GM04504 (cell line): ENCODE results near the gene A3GALT2.
"Not testable (repeated sequence)": the region's sequence is repeated elsewhere in the genome, so short reads cannot be mapped to it uniquely, and the experiment has no call there.

ENCODE experiments used
- DNase-seq: peaks from one replicate; pipeline ENCODE4 v3.0.0-alpha.2; 2012; ENCODE audit warnings: low read depth

Gene A3GALT2

GRCh38 chr1:33294071-33295010 lies 26.6 kb downstream of the A3GALT2 start:
- no peak for DNase-seq

- DNase-seq = no peak
Measured at GRCh38 chr1:33292726-33293340, 28.1 kb downstream of the A3GALT2 start.

GRCh38 chr1:33290615-33291014 lies 30.3 kb downstream of the A3GALT2 start:
- DNase-seq = not testable (repeated sequence)

GRCh38 chr1:33289858-33290154 lies 31.1 kb downstream of the A3GALT2 start:
- DNase-seq = no peak

- no peak for DNase-seq
Measured at GRCh38 chr1:33288976-33289857, 31.7 kb downstream of the A3GALT2 start.

- DNase-seq = no peak
Measured at GRCh38 chr1:33287317-33287716, 33.6 kb downstream of the A3GALT2 start.

GRCh38 chr1:33286451-33287185 lies 34.3 kb downstream of the A3GALT2 start:
- no peak for DNase-seq

GRCh38 chr1:33284049-33284448 lies 36.8 kb downstream of the A3GALT2 start:
- no peak for DNase-seq

- no peak for DNase-seq
Measured at GRCh38 chr1:33282791-33283190, 38.1 kb downstream of the A3GALT2 start.

- DNase-seq = no peak
Measured at GRCh38 chr1:33281554-33282303, 39.2 kb downstream of the A3GALT2 start.

GRCh38 chr1:33280091-33280661 lies 40.7 kb downstream of the A3GALT2 start:
- DNase-seq = no peak

- DNase-seq = no peak
Measured at GRCh38 chr1:33277488-33278084, 43.3 kb downstream of the A3GALT2 start.

GRCh38 chr1:33276573-33277298 lies 44.2 kb downstream of the A3GALT2 start:
- no peak for DNase-seq

GRCh38 chr1:33275706-33276572 lies 45.0 kb downstream of the A3GALT2 start:
- no peak for DNase-seq

GRCh38 chr1:33275195-33275594 lies 45.7 kb downstream of the A3GALT2 start:
- no peak for DNase-seq

GRCh38 chr1:33274446-33274845 lies 46.5 kb downstream of the A3GALT2 start:
- no peak for DNase-seq

- no peak for DNase-seq
Measured at GRCh38 chr1:33273961-33274371, 46.9 kb downstream of the A3GALT2 start.

GRCh38 chr1:33273406-33273805 lies 47.5 kb downstream of the A3GALT2 start:
- no peak for DNase-seq

- DNase-seq = no peak
Measured at GRCh38 chr1:33272930-33273329, 48.0 kb downstream of the A3GALT2 start.
